Mesendoderm (in vitro differentiated cells): ENCODE measurements around the gene GNB4.
A peak's percentile ranks its signal among the peaks of the same experiment; 100 is the strongest.

Source experiments
- DNase-seq: peaks from one replicate; pipeline ENCODE4 v3.0.0; 2013
- H2AK5ac ChIP-seq: 2 replicates; pipeline ENCODE4 v1.6.1; 2013; ENCODE audit warnings: low read length, inconsistent platforms
- H2BK120ac ChIP-seq: 2 replicates; pipeline ENCODE4 v1.6.1; 2013; ENCODE audit warnings: low read depth, mild to moderate bottlenecking, low read length, moderate library complexity, mixed read lengths
- H2BK15ac ChIP-seq: replicated peaks from 2 replicates; pipeline ENCODE4 v1.6.1; 2013; ENCODE audit warnings: low read depth, mild to moderate bottlenecking, moderate library complexity
- H2BK5ac ChIP-seq: 2 replicates; pipeline ENCODE4 v1.6.1; 2013; ENCODE audit warnings: low read length, inconsistent platforms
- H3K18ac ChIP-seq: 2 replicates; pipeline ENCODE4 v1.6.1; 2013; ENCODE audit warnings: mild to moderate bottlenecking, low read length, mixed read lengths
- H3K23ac ChIP-seq: one replicate; pipeline ENCODE4 v1.6.1; 2013; ENCODE audit warnings: low read length
- H3K27ac ChIP-seq: 2 replicates; pipeline ENCODE4 v1.5.1; 2013; ENCODE audit warnings: low read depth, mild to moderate bottlenecking, inconsistent platforms, low read length, moderate library complexity
- H3K27me3 ChIP-seq: 2 replicates; pipeline ENCODE4 v1.6.1; 2013; ENCODE audit warnings: low read length, control low read depth, mild to moderate bottlenecking, inconsistent platforms; ENCODE audit not compliant: insufficient read depth, poor library complexity
- H3K36me3 ChIP-seq: 2 replicates; pipeline ENCODE4 v1.6.1; 2013; ENCODE audit warnings: low read length, inconsistent platforms; ENCODE audit not compliant: control insufficient read depth, insufficient read depth
- H3K4ac ChIP-seq: one replicate; pipeline ENCODE4 v1.6.1; 2013; ENCODE audit warnings: low read depth, mild to moderate bottlenecking, low read length, moderate library complexity
- H3K4me1 ChIP-seq: 2 replicates; pipeline ENCODE4 v1.6.1; 2013; ENCODE audit warnings: low read depth, low read length, inconsistent platforms; ENCODE audit not compliant: control insufficient read depth
- H3K4me2 ChIP-seq: 2 replicates; pipeline ENCODE4 v1.6.1; 2013; ENCODE audit warnings: low read length
- H3K4me3 ChIP-seq: 2 replicates; pipeline ENCODE4 v1.5.1; 2013; ENCODE audit warnings: mild to moderate bottlenecking, low read length
- H3K56ac ChIP-seq: one replicate; pipeline ENCODE4 v1.6.1; 2013; ENCODE audit warnings: low read length
- H3K79me1 ChIP-seq: 2 replicates; pipeline ENCODE4 v1.6.1; 2013; ENCODE audit warnings: low read length, inconsistent platforms
- H3K79me2 ChIP-seq: 2 replicates; pipeline ENCODE4 v1.6.1; 2013; ENCODE audit warnings: mild to moderate bottlenecking, low read length; ENCODE audit not compliant: control insufficient read depth, insufficient read depth
- H3K9ac ChIP-seq: 2 replicates; pipeline ENCODE4 v1.6.1; 2013; ENCODE audit warnings: low read length, inconsistent platforms
- H4K5ac ChIP-seq: one replicate; pipeline ENCODE4 v1.6.1; 2013; ENCODE audit warnings: low read length
- H4K8ac ChIP-seq: one replicate; pipeline ENCODE4 v1.6.1; 2013; ENCODE audit warnings: low read depth, mild to moderate bottlenecking, control low read depth, low read length, moderate library complexity
- WGBS: extraction: QIAGEN DNeasy Blood & Tissue Kit; methylation state at CpG from one replicate; pipeline ENCODE4 v1.1.7; 2013; ENCODE audit warnings: low lambda C conversion rate, missing lambda C conversion rate; ENCODE audit not compliant: insufficient coverage; ENCODE audit errors: extremely low coverage; 5-methylcytosine and 5-hydroxymethylcytosine counted together

GNB4 gene

DNA sequence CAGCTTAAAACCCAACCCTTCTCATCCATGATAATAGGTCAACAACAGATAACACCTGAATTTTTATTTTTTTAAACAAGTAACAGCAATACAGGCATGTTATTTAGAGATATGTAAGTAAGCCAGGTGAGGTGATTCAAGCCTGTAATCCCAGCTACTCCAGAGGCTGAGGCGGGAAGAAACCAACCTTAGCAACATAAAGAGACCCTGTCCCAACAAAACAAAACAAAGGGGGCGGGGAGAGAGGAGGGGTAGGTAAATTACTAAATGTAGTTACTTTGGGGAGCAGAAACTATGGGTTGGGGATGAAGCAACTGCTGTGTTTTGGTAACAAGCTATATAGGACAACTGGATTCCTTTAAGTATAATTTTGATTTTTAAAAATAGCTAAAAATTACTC lies 47.0 kb downstream of the GNB4 start:
- no CpG with 5 or more reads among the region's 2 CpGs for WGBS
- Histone ChIP-seq H3K4me2 (no peak overlapping the region), H3K79me1 (no peaks in the 10 kb centered on the region), H4K5ac (no peak overlapping the region), H2BK5ac (no peak overlapping the region), H3K56ac (no peak overlapping the region), H3K4ac (no peak overlapping the region), H3K18ac (no peak overlapping the region), H3K4me1 (no peaks in the 10 kb centered on the region), H3K4me3 (no peak overlapping the region), H3K23ac (no peak overlapping the region), H3K9ac (no peak overlapping the region), H2BK120ac (no peak overlapping the region), H3K79me2 (no peaks in the 10 kb centered on the region), H4K8ac (no peak overlapping the region), H2BK15ac (no peak overlapping the region), H3K27ac (no peak overlapping the region), H3K36me3 (peaks cover 2% of the 10 kb centered on the region), H2AK5ac (no peak overlapping the region), H3K27me3 (no peaks in the 10 kb centered on the region)
- peak; percentile 12 for DNase-seq

DNA sequence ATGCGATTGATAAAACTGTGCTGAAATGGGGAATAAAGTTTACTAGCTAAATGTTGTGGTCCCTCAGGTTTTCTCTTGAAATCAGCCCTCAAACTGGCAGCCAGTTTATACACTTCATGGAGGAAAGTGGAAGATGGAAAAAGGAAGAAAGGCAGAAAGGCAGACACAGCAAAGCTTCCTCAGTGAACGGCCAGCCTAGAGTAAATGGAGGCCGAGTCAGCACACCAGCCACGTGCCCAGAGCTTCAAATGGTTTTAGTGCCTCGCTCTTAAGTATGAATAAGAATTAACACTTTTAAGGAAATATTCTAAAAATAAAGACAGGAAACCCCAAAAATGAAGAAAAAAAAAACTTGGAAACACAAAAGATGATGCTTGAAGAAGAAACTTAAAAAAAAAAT lies 48.3 kb downstream of the GNB4 start:
- H3K4me2 ChIP-seq = no peak overlapping the region
- H3K9ac ChIP-seq = no peak overlapping the region
- no peak overlapping the region for H3K27ac ChIP-seq
- H3K36me3 ChIP-seq = peaks cover 2% of the 10 kb centered on the region
- DNase-seq = no peak
- H3K4ac ChIP-seq = no peak overlapping the region
- WGBS = no CpG with 5 or more reads among the region's 5 CpGs
- no peak overlapping the region for H3K23ac ChIP-seq
- H3K56ac ChIP-seq = no peak overlapping the region
- no peak overlapping the region for H2BK5ac ChIP-seq
- no peaks in the 10 kb centered on the region for H3K27me3 ChIP-seq
- no peak overlapping the region for H4K5ac ChIP-seq
- H3K79me1 ChIP-seq = no peaks in the 10 kb centered on the region
- no peak overlapping the region for H2AK5ac ChIP-seq
- H3K4me3 ChIP-seq = no peak overlapping the region
- H3K79me2 ChIP-seq = no peaks in the 10 kb centered on the region
- no peaks in the 10 kb centered on the region for H3K4me1 ChIP-seq
- no peak overlapping the region for H4K8ac ChIP-seq
- H2BK120ac ChIP-seq = no peak overlapping the region
- no peak overlapping the region for H3K18ac ChIP-seq
- no peak overlapping the region for H2BK15ac ChIP-seq

DNA sequence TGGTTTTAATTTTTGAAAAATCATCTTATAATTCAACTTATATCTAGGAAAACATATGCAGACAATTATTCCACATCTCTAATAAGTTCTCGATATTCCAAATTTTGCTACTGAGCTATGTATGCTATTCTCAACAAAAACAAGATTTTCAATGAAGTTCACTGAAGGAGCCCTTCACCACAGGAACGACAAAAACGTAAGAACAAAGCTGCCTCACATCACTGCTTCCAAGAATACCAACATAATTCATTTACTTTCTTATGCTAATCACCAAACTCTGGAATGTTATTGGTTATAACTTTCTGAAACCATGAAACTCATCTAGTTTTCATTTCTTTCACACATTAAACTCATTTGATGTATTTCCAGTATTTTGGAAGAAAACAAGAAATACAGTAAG lies 49.7 kb downstream of the GNB4 start:
- no peak overlapping the region for H2BK120ac ChIP-seq
- peaks cover 2% of the 10 kb centered on the region for H3K36me3 ChIP-seq
- no peak overlapping the region for H3K4me2 ChIP-seq
- H3K27me3 ChIP-seq = no peaks in the 10 kb centered on the region
- no peak overlapping the region for H3K4me3 ChIP-seq
- H4K5ac ChIP-seq = no peak overlapping the region
- no peak overlapping the region for H3K9ac ChIP-seq
- no peak overlapping the region for H3K23ac ChIP-seq
- H3K18ac ChIP-seq = no peak overlapping the region
- no peak overlapping the region for H4K8ac ChIP-seq
- no peak for DNase-seq
- no peak overlapping the region for H2BK5ac ChIP-seq
- no peaks in the 10 kb centered on the region for H3K79me1 ChIP-seq
- no peak overlapping the region for H3K4ac ChIP-seq
- H3K56ac ChIP-seq = no peak overlapping the region
- H3K79me2 ChIP-seq = no peaks in the 10 kb centered on the region
- H3K4me1 ChIP-seq = no peaks in the 10 kb centered on the region
- no peak overlapping the region for H2BK15ac ChIP-seq
- no peak overlapping the region for H2AK5ac ChIP-seq
- WGBS = no CpG with 5 or more reads among the region's 3 CpGs
- H3K27ac ChIP-seq = no peak overlapping the region

DNA sequence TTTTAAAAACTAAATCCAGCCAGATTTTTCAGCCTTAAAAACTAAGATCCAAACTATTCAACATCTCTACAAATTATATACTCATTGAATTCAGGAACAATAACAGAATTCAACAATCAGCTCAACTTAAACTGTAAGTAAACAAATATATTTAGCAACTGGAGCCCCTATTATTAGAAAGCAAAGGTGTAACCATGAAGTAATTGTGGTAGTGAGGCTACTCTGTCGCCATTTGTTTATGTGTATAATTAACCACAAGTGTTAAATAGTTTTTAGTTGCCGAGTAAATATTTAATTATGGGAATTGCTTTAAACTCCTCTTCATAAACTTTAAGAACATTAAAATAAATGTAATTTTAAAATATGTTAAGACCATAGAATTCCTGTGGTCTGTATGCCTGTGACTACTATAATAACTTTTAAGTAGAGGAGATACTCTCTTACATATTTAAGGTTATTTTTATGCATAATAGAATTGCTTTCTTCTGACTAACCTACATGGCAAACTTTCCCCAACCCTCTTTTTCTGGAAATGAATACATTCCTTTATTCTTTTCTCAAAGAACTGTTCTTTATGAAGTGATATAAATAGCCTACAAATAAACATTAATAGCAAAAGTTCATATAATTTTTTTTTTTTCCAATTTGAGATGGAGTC lies 52.6 kb downstream of the GNB4 start:
- H3K4me1 ChIP-seq = no peaks in the 10 kb centered on the region
- H3K56ac ChIP-seq = no peak overlapping the region
- no peak overlapping the region for H3K9ac ChIP-seq
- H3K4ac ChIP-seq = no peak overlapping the region
- H3K4me3 ChIP-seq = no peak overlapping the region
- H3K18ac ChIP-seq = no peak overlapping the region
- WGBS = no CpG with 5 or more reads among the region's 2 CpGs
- no peak overlapping the region for H2BK5ac ChIP-seq
- no peak overlapping the region for H2BK120ac ChIP-seq
- H3K79me1 ChIP-seq = no peaks in the 10 kb centered on the region
- H2BK15ac ChIP-seq = no peak overlapping the region
- H3K36me3 ChIP-seq = no peaks in the 10 kb centered on the region
- no peaks in the 10 kb centered on the region for H3K27me3 ChIP-seq
- H4K5ac ChIP-seq = no peak overlapping the region
- no peak overlapping the region for H3K23ac ChIP-seq
- H3K4me2 ChIP-seq = no peak overlapping the region
- DNase-seq = no peak
- H4K8ac ChIP-seq = no peak overlapping the region
- H2AK5ac ChIP-seq = no peak overlapping the region
- H3K27ac ChIP-seq = no peak overlapping the region
- no peaks in the 10 kb centered on the region for H3K79me2 ChIP-seq

DNA sequence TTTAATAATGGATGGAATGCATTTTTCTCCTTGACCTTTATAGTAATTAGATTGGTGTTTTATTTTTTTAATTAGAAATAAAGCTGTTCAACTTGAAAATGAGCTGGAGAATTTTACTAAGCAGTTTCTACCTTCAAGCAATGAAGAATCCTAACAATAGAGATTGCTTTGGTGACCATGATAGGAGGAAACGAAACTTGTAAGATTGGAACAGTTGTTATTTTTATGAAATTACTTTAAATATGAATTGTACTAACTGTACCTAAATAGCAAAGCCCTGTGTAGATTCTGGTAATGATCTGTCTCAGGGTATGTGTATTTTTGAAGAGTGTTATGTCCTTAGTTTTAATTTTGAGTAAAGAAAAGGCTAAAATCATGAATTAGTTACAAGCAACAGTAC lies 59.4 kb downstream of the GNB4 start:
- no peak overlapping the region for H3K27ac ChIP-seq
- no peak overlapping the region for H3K4me2 ChIP-seq
- H3K27me3 ChIP-seq = no peaks in the 10 kb centered on the region
- no peaks in the 10 kb centered on the region for H3K36me3 ChIP-seq
- no peak for DNase-seq
- H2BK120ac ChIP-seq = no peak overlapping the region
- H3K18ac ChIP-seq = no peak overlapping the region
- H3K9ac ChIP-seq = no peak overlapping the region
- H2AK5ac ChIP-seq = no peak overlapping the region
- H3K23ac ChIP-seq = no peak overlapping the region
- no peaks in the 10 kb centered on the region for H3K79me1 ChIP-seq
- H4K5ac ChIP-seq = no peak overlapping the region
- no peak overlapping the region for H2BK5ac ChIP-seq
- no peaks in the 10 kb centered on the region for H3K79me2 ChIP-seq
- H3K56ac ChIP-seq = no peak overlapping the region
- no peak overlapping the region for H2BK15ac ChIP-seq
- H3K4ac ChIP-seq = no peak overlapping the region
- H3K4me3 ChIP-seq = no peak overlapping the region
- WGBS = no CpG with 5 or more reads among the region's 1 CpG
- no peak overlapping the region for H4K8ac ChIP-seq
- H3K4me1 ChIP-seq = no peaks in the 10 kb centered on the region

DNA sequence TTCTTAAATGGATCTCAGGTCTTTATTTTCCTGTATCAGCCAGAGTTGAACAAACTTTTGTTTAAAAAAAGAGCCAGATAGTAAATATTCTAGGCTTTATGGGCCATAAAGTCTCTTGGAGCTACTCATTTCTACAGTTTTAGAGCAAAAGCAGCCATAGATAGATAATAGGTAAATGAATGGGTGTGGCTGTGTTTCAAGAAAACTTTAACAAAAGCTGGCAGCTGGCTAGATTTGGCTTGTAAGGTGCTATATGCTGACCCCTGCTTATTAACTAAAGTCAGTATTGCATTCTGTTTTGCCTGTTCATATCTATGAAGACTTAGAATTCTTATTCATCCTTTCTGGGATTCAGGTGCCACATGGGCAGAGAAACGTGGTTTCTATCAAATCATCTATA lies 74.8 kb downstream of the GNB4 start:
- no peak overlapping the region for H4K5ac ChIP-seq
- no CpG with 5 or more reads among the region's 1 CpG for WGBS
- H3K9ac ChIP-seq = no peak overlapping the region

More for the DNA sequence above, 74.8 kb downstream of the GNB4 start:
- no peak overlapping the region for H3K56ac ChIP-seq
- H4K8ac ChIP-seq = no peak overlapping the region
- no peak overlapping the region for H3K4me2 ChIP-seq
- H3K4me1 ChIP-seq = no peaks in the 10 kb centered on the region
- no peak overlapping the region for H2BK15ac ChIP-seq
- DNase-seq = no peak
- H2AK5ac ChIP-seq = no peak overlapping the region
- no peak overlapping the region for H3K4me3 ChIP-seq
- peaks cover 4% of the 10 kb centered on the region for H3K36me3 ChIP-seq
- no peak overlapping the region for H3K23ac ChIP-seq
- H2BK5ac ChIP-seq = no peak overlapping the region
- no peak overlapping the region for H3K18ac ChIP-seq
- H3K79me1 ChIP-seq = no peaks in the 10 kb centered on the region
- no peaks in the 10 kb centered on the region for H3K79me2 ChIP-seq
- H3K4ac ChIP-seq = no peak overlapping the region
- no peak overlapping the region for H2BK120ac ChIP-seq
- no peak overlapping the region for H3K27ac ChIP-seq
- no peaks in the 10 kb centered on the region for H3K27me3 ChIP-seq
